ENCODE results near the gene CHD2.

Gene CHD2

GRCh38 chr15:92886042-92886537 lies 14.0 kb upstream of the CHD2 start:
- TF ChIP-seq ESRRG (CRISPR knock-in tag; IDR thresholded peaks at IDR 0.05) = no peak
- no peak for TF ChIP-seq ZFP30 (CRISPR knock-in tag; IDR thresholded peaks at IDR 0.05)

GRCh38 chr15:92886815-92887214 lies 13.3 kb upstream of the CHD2 start:
- TF ChIP-seq ZFP3 (CRISPR knock-in tag; IDR thresholded peaks at IDR 0.05) = no peak
- no peak for TF ChIP-seq CSRNP3 (CRISPR knock-in tag; IDR thresholded peaks at IDR 0.05)
- TF ChIP-seq ISL1 (CRISPR knock-in tag; IDR thresholded peaks at IDR 0.05) = no peak
- TF ChIP-seq ZC3H10 (CRISPR knock-in tag; IDR thresholded peaks at IDR 0.05) = no peak
- TF ChIP-seq RARB (CRISPR knock-in tag; IDR thresholded peaks at IDR 0.05) = no peak
- TF ChIP-seq ARNTL (CRISPR knock-in tag; IDR thresholded peaks at IDR 0.05; ENCODE audit: borderline replicate concordance, low read depth) = no peak
- no peak for TF ChIP-seq TCF4 (CRISPR knock-in tag; IDR thresholded peaks at IDR 0.05; ENCODE audit: borderline replicate concordance)
- no peak for TF ChIP-seq CSDC2 (CRISPR knock-in tag; IDR thresholded peaks at IDR 0.05)
- TF ChIP-seq PPARA (CRISPR knock-in tag; IDR thresholded peaks at IDR 0.05; ENCODE audit: borderline replicate concordance) = no peak
- no peak for TF ChIP-seq OSR1 (CRISPR knock-in tag; IDR thresholded peaks at IDR 0.05)
- no peak for TF ChIP-seq PATZ1 (CRISPR knock-in tag; IDR thresholded peaks at IDR 0.05; ENCODE audit: borderline replicate concordance)
- TF ChIP-seq ZFP30 (CRISPR knock-in tag; IDR thresholded peaks at IDR 0.05) = no peak
- no peak for TF ChIP-seq ZNF70 (CRISPR knock-in tag; IDR thresholded peaks at IDR 0.05)
- TF ChIP-seq ESRRG (CRISPR knock-in tag; IDR thresholded peaks at IDR 0.05) = no peak
- no peak for TF ChIP-seq GLIS3 (CRISPR knock-in tag; IDR thresholded peaks at IDR 0.05)
- TF ChIP-seq TOX (CRISPR knock-in tag; IDR thresholded peaks at IDR 0.05; ENCODE audit: borderline replicate concordance) = no peak
- TF ChIP-seq SNAI2 (CRISPR knock-in tag; IDR thresholded peaks at IDR 0.05) = no peak
- TF ChIP-seq POU6F1 (CRISPR knock-in tag; IDR thresholded peaks at IDR 0.05; ENCODE audit: borderline replicate concordance, low read depth) = no peak
- no peak; the same call in 1 of the 2 replicates for TF ChIP-seq ZNF8 (CRISPR knock-in tag; IDR thresholded peaks at IDR 0.05)
- no peak for TF ChIP-seq TSHZ2 (CRISPR knock-in tag; IDR thresholded peaks at IDR 0.05)
- ATAC-seq = no peak

More at GRCh38 chr15:92886042-92886537, 14.0 kb upstream of the CHD2 start:
- no peak for ATAC-seq

- no peak for ATAC-seq
- TF ChIP-seq OSR1 (CRISPR knock-in tag; IDR thresholded peaks at IDR 0.05) (no peak), ISL1 (CRISPR knock-in tag; IDR thresholded peaks at IDR 0.05) (no peak), PPARA (CRISPR knock-in tag; IDR thresholded peaks at IDR 0.05; ENCODE audit: borderline replicate concordance) (no peak), ZNF8 (CRISPR knock-in tag; IDR thresholded peaks at IDR 0.05) (no peak), SNAI2 (CRISPR knock-in tag; IDR thresholded peaks at IDR 0.05) (no peak), RARB (CRISPR knock-in tag; IDR thresholded peaks at IDR 0.05) (no peak), ZFP3 (CRISPR knock-in tag; IDR thresholded peaks at IDR 0.05) (no peak), ZNF70 (CRISPR knock-in tag; IDR thresholded peaks at IDR 0.05) (no peak), ESRRG (CRISPR knock-in tag; IDR thresholded peaks at IDR 0.05) (no peak), CSDC2 (CRISPR knock-in tag; IDR thresholded peaks at IDR 0.05) (no peak), CSRNP3 (CRISPR knock-in tag; IDR thresholded peaks at IDR 0.05) (no peak), POU6F1 (CRISPR knock-in tag; IDR thresholded peaks at IDR 0.05; ENCODE audit: borderline replicate concordance, low read depth) (no peak)
Measured at GRCh38 chr15:92887869-92888268, 12.3 kb upstream of the CHD2 start.
